ENCODE data around the gene SEC14L3.

SEC14L3 gene

GRCh38 chr22:30423301-30423958 is 48.4 kb downstream of the SEC14L3 start:
- peak; percentile 92 for DNase-seq (ENCODE audit: low spot score)

DNA sequence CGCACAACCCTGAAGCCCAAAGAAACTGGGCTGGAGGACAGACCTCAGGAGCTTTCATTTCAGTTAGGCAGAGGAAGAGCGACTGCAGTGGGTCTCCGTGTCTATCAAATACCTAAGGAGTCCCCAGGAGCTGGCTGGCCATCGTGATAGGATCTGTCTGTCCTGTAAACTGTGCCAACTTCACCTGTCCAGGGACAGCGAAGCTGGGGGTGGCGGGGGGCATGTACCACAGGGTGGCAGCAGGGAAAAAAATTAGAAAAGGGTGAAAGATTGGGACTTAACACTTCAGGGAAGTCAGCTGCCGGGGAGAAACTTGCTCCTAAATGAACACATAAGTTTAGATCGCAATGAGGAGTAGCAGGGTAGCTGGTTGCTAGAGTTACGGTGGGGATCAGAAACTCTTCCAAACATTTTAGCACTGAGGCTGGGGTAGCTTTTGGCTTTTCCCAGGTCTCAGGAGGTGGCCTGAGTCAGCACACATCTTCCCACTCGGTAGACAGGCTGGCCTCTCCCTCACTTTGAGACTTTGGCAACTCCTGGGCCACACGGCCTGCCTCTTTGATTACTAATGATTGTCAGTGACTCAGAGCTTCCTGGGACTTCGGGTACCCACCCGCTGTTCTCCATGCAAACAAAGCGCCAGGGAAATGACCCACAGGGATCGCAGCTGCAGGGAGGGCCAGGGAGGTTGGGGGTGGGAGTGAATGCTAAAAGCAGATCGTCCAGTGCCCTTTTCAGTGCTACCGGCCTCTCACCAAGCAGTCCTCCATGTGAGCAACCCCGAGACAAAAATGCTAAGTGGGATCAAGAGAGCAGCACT is 49.1 kb downstream of the SEC14L3 start:
- peak; percentile 98 for DNase-seq (ENCODE audit: low spot score)

DNA sequence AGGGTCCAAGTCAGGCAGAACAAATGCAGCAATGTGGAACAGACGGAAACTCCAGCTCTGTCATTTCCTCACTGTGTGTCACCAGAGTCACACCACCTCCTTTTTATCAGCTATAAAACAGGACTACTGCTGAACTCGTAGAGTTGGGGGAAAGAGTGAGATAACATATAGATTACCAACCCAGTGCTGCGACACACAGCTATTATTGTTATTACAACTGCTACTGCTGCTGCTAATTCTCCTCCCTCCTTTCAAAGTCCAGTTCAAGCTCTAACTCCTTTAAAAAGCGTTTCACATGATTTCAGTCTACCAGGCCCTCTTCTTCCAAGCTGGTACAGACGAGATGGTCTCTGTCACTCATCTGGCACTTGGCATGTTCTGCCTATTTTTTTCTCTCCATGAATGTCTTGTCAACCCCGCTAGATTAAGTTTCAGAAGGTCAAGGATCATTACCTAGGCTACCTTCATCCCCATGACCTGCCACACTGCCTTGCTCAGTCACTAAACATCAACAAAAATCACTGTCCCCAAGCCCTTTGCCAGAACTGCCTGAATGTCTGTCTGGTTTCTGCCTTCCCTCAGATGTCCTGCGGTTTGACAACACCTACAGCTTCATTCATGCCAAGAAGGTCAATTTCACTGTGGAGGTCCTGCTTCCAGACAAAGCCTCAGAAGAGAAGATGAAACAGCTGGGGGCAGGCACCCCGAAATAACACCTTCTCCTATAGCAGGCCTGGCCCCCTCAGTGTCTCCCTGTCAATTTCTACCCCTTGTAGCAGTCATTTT is 49.9 kb downstream of the SEC14L3 start:
- peak; percentile 57 for DNase-seq (ENCODE audit: low spot score)

- DNase-seq (ENCODE audit: low spot score): peak; percentile 88
Observed at GRCh38 chr22:30420347-30421125, 51.3 kb downstream of the SEC14L3 start.

DNA sequence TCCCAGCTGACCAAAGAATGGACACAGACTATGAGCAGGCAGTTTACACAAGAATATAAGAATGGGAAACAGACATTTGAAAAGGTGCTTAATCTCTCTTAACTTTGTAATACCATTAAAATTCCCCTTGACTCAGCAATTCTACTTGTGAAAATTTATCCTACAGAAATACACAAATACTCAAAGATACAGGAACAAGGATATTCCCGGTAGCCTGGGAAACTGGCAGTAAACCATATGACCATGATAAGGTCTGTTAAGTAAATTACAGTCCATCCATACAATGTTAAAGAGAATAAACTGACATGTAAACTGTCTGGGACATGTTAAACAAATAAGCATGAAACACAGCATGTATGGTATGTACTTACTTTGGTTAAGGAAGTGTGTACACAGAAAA is 55.0 kb downstream of the SEC14L3 start:
- no peak for DNase-seq (ENCODE audit: low spot score)

DNA sequence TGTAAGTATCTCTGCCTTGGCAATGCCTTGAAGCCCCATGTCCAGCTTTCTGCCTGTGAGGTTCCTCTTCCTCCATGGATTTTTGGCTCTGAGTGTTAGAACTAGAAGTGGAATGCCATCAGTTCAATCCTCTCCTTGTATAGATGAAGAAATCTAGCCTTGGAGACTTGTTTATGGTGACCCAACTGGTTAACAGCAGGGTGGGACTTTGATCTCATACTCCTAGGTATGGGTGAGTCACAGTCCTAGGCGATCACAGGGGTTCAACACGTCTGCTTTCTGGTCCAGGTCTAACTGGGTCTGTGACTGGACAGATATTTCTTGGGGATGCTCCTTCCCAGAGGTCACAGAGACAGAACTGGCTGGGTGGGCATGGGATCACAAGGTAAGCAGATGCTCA is 55.4 kb downstream of the SEC14L3 start:
- DNase-seq (ENCODE audit: low spot score): peak; percentile 32

DNA sequence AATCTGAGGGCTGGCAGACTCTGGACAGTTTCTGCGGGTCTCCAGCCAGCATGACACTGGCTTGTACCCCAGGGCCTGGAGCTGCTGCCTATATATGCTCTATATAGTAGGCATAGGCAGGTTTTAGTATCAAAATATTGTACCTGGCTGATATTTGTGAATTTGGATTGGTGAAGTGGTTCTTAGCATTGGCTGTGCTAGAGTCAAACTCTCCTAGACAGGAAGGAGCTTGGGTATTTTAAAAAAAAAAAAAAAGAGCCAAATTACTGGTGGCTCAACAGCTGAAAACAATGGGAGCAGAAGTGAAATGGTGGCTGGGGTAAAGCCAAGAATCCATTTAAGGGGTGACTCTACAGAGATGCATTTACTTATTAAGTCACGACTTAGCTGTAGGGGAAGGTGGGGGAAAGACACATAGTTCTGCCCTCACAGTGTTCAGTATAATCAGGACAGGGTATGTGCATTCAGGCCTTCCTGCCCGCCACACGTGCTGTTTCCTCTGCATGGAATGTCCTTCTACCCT is 57.2 kb downstream of the SEC14L3 start:
- no peak for DNase-seq (ENCODE audit: low spot score)

DNA sequence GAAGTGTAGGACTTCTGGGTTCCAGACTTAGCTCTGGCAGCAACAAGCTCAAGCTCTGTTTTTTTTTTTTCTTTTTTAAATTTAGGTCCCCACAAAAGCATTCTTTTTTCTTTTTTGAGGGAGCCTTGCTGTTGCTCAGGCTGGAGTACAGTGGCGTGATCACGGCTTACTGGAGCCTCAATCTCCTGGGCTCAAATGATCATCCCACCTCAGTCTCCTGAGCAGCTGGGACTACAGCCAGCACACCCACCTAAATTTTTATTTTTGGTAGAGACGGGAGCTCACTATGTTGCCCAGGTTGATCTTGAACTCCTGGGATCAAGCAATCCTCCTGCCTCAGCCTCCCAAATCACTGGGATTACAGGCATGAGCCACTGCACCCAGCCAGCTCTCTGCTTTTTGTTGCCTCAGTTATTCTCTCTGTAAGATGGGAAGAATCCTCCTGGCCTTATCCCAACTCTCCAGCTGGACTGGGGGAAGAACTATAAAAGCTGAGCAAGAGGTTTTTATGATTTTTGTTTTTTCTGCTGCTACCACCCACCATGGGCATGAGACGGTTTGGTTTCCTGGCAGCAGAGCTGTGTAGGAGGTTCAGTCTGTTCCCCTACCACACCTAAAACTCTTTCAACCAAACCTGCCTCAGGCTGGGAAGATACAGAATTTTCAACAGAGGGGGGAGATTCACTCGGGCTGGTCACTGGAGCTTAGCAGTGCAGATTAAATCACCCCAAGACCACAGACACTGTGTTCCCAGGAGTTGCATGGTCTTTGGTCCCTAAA is 57.9 kb downstream of the SEC14L3 start:
- DNase-seq (ENCODE audit: low spot score): no peak

DNA sequence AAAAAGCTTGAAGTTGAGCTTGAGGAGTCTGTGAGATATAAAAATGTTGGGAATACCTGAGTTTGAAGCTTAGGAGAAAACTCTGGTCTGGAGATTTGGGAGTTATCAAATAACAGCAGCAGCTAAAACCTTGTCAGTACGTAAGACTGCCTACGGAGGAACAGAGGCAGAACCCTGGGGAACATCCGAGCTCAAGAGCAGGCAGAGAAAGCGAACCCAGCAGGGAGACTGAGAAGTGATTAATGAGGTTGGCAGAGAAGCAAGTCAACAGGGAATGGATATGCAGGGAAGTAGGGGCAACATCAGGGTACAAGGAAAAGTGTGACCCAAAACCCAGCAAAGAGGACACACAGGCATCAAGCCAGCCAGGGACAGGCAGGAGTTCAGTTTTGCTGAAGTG is 58.8 kb downstream of the SEC14L3 start:
- no peak for DNase-seq (ENCODE audit: low spot score)

DNA sequence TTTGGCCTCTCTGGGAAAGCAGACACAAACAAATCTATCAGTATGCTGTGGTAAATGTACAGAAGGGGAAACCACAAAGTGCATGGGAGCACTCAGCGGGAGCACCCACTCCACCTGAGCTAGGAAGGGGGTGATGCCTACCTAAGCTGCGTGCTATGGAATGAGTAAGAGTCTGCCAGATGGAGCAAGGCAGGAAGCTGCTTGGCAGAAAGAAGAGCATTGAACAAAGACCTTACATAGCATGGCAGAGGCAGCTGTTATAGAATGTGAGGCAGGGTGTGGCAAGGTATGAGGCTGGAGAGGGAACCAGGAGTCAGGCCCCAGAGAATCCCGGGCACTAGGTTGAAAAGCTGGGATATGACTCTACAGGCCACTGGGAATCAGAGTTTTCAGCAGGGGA is 60.0 kb downstream of the SEC14L3 start:
- DNase-seq (ENCODE audit: low spot score): no peak

Data from kidney tubule cell (primary cell).